ENCODE measurements around the gene SLC66A3. TPM values are rescaled to one million over a fixed set of nuclear protein-coding genes. Genes with fewer than 3 reads are reported as not detected.
"Not testable (repeated sequence)": the region's sequence is repeated elsewhere in the genome, so short reads cannot be mapped to it uniquely, and the experiment has no call there.

The SLC66A3 gene
- total RNA-seq, 2 donors from 2014 or later = 7.7 to 13.2 TPM

GRCh38 chr2:11159574-11160170 is 4.4 kb downstream of the SLC66A3 start:
- H3K9ac ChIP-seq (ENCODE audit: low read depth in 2 of 2, low read length in 2 of 2) = no peak overlapping the region
- H3K4me3 ChIP-seq = no peak overlapping the region
- no peak overlapping the region for H3K27ac ChIP-seq
- intact Hi-C loops (cut with DNase I) = no loop called here
- H3K9me3 ChIP-seq = no peaks in the 10 kb centered on the region
- no peaks in the 10 kb centered on the region for H3K36me3 ChIP-seq
- TF ChIP-seq CTCF (IDR thresholded peaks at IDR 0.05) = no peak
- H3K4me1 ChIP-seq = peaks cover 5% of the 10 kb centered on the region
- no peak for DNase-seq
- H3K27me3 ChIP-seq = no peaks in the 10 kb centered on the region

GRCh38 chr2:11160256-11160655 is 5.0 kb downstream of the SLC66A3 start:
- H3K9ac ChIP-seq (ENCODE audit: low read depth in 2 of 2, low read length in 2 of 2) = no peak overlapping the region
- H3K9me3 ChIP-seq = no peaks in the 10 kb centered on the region
- TF ChIP-seq CTCF (IDR thresholded peaks at IDR 0.05) = no peak
- intact Hi-C loops (cut with DNase I) = no loop called here
- H3K4me1 ChIP-seq = peaks cover 5% of the 10 kb centered on the region
- H3K27me3 ChIP-seq = no peaks in the 10 kb centered on the region
- no peak overlapping the region for H3K27ac ChIP-seq
- no peak overlapping the region for H3K4me3 ChIP-seq
- H3K36me3 ChIP-seq = no peaks in the 10 kb centered on the region
- DNase-seq = no peak

GRCh38 chr2:11160731-11161455 is 5.6 kb downstream of the SLC66A3 start:
- no peak overlapping the region for H3K27ac ChIP-seq
- H3K36me3 ChIP-seq = no peaks in the 10 kb centered on the region
- DNase-seq = no peak
- H3K27me3 ChIP-seq = no peaks in the 10 kb centered on the region
- TF ChIP-seq CTCF (IDR thresholded peaks at IDR 0.05) = no peak
- no peaks in the 10 kb centered on the region for H3K9me3 ChIP-seq
- H3K4me3 ChIP-seq = no peak overlapping the region
- H3K4me1 ChIP-seq = peaks cover 3% of the 10 kb centered on the region
- intact Hi-C loops (cut with DNase I) = no loop called here
- no peak overlapping the region for H3K9ac ChIP-seq (ENCODE audit: low read depth in 2 of 2, low read length in 2 of 2)

GRCh38 chr2:11161747-11162146 is 6.5 kb downstream of the SLC66A3 start:
- DNase-seq = no peak
- no peak overlapping the region for H3K9ac ChIP-seq (ENCODE audit: low read depth in 2 of 2, low read length in 2 of 2)
- no peak for TF ChIP-seq CTCF (IDR thresholded peaks at IDR 0.05)
- intact Hi-C loops (cut with DNase I) = no loop called here
- H3K4me3 ChIP-seq = no peak overlapping the region
- no peaks in the 10 kb centered on the region for H3K36me3 ChIP-seq
- no peak overlapping the region for H3K27ac ChIP-seq
- no peaks in the 10 kb centered on the region for H3K27me3 ChIP-seq
- H3K9me3 ChIP-seq = no peaks in the 10 kb centered on the region
- H3K4me1 ChIP-seq = no peaks in the 10 kb centered on the region

DNA sequence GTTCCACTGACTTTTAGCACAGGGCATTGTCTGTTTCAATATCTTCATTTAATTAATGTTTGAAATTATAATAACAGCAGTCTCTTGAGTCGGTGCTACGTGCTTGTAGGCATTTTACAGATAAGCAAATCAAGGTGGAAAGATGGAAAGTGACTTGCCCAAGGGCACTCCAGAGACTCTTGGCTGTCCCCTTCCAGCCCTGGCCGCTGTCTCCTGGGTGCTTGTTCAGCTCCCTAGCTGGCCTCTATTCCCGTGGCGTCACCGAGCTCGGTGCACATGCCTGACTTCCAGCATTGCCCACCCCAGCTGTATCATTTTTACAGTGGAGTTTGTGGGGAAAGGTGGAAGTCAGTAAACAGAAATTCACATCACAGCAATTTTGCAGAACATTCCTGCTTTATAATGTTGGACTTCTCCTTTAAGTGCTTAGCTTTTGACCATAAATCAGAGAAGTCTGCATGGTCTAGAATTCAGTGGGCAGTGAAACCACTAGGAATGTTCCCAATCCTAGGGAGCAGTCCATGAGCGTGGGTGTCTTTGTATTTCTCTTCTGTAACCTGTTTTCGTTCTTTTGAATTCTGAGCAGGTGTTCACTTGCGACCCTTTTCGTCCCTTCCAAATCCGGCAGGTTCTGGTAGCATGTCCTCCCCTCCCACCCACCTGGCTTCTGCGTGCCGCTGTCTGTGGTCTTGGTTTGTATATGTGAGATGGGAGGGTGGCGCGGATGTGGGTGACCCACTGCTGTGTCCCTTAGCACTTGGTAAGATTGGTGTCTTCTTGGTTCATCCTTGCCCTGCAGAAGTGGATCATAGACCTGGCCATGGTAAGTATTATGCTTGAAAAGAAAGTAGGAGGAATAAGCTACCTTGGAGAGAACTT is 8.4 kb downstream of the SLC66A3 start:
- Histone ChIP-seq H3K9ac (ENCODE audit: low read depth in 2 of 2, low read length in 2 of 2) (no peak overlapping the region), H3K4me3 (no peak overlapping the region), H3K27ac (no peak overlapping the region), H3K9me3 (no peaks in the 10 kb centered on the region), H3K27me3 (no peaks in the 10 kb centered on the region), H3K36me3 (no peaks in the 10 kb centered on the region), H3K4me1 (no peaks in the 10 kb centered on the region)
- no peak for DNase-seq
- TF ChIP-seq CTCF (IDR thresholded peaks at IDR 0.05) = no peak
- intact Hi-C loops (cut with DNase I) = no loop called here

DNA sequence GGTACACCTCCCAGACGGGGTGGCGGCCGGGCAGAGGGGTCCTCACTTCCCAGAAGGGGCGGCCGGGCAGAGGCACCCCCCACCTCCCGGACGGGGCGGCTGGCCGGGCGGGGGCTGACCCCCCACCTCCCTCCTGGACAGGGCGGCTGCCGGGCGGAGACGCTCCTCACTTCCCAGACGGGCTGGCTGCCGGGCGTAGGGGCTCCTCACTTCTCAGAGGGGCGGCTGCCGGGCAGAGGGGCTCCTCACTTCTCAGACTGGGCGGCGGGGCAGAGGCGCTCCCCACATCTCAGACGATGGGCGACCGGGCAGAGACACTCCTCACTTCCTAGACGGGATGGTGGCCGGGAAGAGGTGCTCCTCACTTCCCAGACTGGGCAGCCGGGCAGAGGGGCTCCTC is 9.8 kb downstream of the SLC66A3 start:
- intact Hi-C loops (cut with DNase I) = not testable (repeated sequence)

More for the DNA sequence above, 9.8 kb downstream of the SLC66A3 start:
- H3K9me3 ChIP-seq; H3K9ac ChIP-seq (ENCODE audit: low read depth in 2 of 2, low read length in 2 of 2); H3K27me3 ChIP-seq; H3K4me1 ChIP-seq; H3K4me3 ChIP-seq; H3K36me3 ChIP-seq; H3K27ac ChIP-seq; DNase-seq: not testable (repeated sequence)
